ENCODE results near the gene KDR.

The KDR gene

DNA sequence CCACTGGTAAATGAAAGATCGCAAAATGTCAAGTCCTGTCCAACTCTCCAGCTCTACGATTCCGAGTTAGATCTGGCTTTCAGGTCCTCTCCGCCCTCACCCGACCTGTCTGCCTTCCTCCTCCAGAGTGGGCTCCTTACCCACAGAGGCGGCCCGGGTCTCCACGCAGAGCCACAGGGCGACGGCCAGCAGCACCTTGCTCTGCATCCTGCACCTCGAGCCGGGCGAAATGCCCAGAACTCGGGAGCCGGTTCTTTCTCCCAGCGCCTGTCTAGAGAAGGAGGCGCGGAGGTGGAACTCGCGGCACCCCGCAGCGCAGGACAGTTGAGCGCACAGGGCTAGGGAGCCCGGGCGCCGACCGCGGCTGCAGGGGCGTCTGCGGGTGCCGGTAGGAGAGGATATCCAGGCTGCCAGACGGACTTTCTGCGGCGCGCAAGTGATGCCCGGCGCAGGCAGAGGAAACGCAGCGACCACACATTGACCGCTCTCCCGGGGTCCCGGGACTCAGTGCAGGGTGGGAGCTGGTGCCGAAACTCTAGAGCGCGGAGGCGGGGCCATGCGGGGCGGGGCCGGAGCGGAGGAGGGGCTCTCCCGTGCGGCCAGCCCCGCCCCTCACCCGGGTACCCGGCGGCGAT, at the start of gene KDR:
KDR (minus strand) TSS at position 509 of the 635 bp plus-strand sequence; CDS start at position 207, 302 bp downstream.
- TF ChIP-seq, protein P1, sequence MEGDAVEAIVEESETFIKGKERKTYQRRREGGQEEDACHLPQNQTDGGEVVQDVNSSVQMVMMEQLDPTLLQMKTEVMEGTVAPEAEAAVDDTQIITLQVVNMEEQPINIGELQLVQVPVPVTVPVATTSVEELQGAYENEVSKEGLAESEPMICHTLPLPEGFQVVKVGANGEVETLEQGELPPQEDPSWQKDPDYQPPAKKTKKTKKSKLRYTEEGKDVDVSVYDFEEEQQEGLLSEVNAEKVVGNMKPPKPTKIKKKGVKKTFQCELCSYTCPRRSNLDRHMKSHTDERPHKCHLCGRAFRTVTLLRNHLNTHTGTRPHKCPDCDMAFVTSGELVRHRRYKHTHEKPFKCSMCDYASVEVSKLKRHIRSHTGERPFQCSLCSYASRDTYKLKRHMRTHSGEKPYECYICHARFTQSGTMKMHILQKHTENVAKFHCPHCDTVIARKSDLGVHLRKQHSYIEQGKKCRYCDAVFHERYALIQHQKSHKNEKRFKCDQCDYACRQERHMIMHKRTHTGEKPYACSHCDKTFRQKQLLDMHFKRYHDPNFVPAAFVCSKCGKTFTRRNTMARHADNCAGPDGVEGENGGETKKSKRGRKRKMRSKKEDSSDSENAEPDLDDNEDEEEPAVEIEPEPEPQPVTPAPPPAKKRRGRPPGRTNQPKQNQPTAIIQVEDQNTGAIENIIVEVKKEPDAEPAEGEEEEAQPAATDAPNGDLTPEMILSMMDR (conservative IDR thresholded peaks at IDR 0.05; ENCODE audit: control insufficient read depth, insufficient read depth, low read depth, low read length) = no peak
- H3K4me3 ChIP-seq (ENCODE audit: control insufficient read depth, low read depth, low read length) = peak within 1 kb of the TSS; percentile 66
- peak; percentile 25 for DNase-seq (ENCODE audit: low read depth)

DNA sequence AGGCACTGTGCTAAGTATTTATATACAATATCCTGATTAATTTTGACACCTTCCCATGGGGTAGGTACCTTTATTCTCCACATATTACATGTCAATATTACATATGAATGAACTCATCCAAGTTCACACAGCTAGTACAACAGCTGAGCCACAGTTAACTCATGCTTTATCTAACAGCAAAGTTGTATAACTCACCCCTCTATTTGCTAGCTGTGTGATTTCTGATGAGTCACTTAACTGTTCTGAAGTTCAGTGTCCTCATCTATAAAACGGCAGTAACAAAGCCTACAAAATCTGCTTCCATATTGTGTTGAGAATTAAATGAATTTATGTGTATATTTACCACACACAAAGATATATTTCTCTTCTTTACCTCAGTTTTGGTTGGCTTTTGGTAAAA, 48.2 kb upstream of the KDR start:
- H3K4me3 ChIP-seq (ENCODE audit: control insufficient read depth, low read depth, low read length) = no peak overlapping the region
- TF ChIP-seq, protein P1 (conservative IDR thresholded peaks at IDR 0.05; ENCODE audit: control insufficient read depth, insufficient read depth, low read depth, low read length) = no peak
- peak; percentile 86 for DNase-seq (ENCODE audit: low read depth)

DNA sequence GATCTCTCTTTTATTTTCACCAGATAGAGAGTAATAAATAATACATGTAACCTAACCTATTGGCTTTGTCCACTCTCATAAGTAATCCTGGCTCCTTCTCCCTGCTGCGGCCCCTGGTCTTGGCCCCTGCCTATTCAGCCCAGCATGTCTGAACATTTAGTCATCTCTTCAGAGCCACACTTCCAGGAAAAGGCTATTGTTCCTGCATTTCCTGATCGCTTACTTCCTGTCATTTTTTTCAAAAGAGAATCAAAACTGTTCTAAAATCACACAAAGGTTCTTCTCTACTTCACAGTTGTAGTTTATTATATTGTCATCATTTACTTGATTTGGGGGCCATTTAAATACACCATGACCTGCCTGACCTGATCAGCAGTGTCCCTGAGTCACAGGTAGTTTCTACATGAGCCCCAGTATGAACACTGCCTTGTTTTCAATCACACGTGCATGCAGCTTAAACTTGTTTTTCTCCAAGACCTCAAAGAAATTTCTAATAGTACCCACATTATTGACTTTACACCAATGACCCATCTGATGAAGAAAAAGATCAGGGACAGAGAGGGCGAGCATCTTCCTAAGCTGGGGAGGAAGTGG, 47.4 kb upstream of the KDR start:
- peak; percentile 43 for DNase-seq (ENCODE audit: low read depth)
- TF ChIP-seq, protein P1 (conservative IDR thresholded peaks at IDR 0.05; ENCODE audit: control insufficient read depth, insufficient read depth, low read depth, low read length) = no peak
- H3K4me3 ChIP-seq (ENCODE audit: control insufficient read depth, low read depth, low read length) = no peak overlapping the region

DNA sequence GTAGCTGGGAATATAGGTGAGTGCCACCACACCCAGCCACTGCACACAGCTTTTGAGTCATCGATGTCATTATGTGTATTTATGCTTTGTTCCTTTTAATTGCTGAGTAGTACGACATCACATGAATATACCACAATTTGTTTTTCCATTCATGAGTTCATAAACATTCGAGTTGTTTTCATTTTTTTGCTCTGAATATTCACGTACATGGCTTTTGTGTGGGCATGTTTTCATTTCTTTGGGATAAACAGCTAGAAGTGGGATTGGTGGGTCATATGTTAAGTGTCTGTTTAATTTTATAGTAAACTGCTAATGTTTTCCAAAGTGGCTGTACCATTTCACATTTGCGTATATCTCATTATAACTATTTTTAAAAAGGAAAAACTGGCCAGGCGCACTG, 45.1 kb upstream of the KDR start:
- TF ChIP-seq, protein P1 (conservative IDR thresholded peaks at IDR 0.05; ENCODE audit: control insufficient read depth, insufficient read depth, low read depth, low read length) = no peak
- H3K4me3 ChIP-seq (ENCODE audit: control insufficient read depth, low read depth, low read length) = no peak overlapping the region
- no peak for DNase-seq (ENCODE audit: low read depth)

DNA sequence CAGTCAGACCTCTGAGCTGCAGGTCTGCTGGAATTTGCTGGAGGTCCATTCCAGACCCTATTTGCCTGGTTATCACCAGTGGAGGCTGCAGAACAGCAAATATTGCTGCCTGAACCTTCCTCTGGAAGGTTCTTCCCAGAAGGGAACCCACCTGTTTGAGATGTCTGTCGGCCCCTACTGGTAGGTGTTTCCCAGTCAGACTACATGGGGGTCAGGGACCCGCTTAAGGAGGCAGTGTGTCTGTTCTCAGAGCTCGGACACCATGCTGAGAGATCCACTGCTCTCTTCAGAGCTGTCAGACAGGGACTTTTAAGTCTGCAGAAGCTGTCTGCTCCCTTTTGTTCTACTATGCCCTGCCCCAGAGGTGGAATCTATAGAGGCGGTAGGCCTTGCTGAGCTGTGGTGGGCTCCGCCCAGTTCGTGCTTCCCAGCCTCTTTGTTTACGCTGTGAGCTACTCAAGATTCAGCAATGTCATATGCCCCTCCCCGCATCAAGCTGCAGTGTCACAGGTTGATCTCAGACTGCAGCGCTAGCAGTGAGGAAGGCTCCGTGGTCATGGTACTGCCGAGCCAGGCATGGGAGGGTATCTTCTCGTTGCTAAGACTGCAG, 44.1 kb upstream of the KDR start:
- no peak for DNase-seq (ENCODE audit: low read depth)
- TF ChIP-seq, protein P1 (conservative IDR thresholded peaks at IDR 0.05; ENCODE audit: control insufficient read depth, insufficient read depth, low read depth, low read length) = no peak
- H3K4me3 ChIP-seq (ENCODE audit: control insufficient read depth, low read depth, low read length) = no peak overlapping the region

DNA sequence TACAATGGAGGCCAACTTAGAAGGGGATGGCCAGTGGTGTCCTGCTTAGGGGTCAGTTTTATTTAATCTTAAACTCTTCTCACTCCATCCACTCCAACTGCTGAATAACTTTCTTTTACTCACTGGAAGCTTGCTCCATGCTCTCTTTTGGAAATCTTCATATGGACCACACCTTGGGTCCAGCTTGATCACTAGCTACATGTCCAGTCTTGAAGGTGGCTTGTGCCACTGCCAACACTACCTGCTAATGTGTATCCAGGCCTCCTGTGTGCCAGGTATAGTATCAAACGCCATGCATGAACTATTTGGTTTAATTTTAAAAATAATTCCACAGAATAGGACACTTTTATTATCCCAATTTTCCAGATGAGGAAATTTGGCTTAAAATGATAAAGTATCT, 37.0 kb upstream of the KDR start:
- no peak overlapping the region for H3K4me3 ChIP-seq (ENCODE audit: control insufficient read depth, low read depth, low read length)
- no peak for DNase-seq (ENCODE audit: low read depth)
- TF ChIP-seq, protein P1 (conservative IDR thresholded peaks at IDR 0.05; ENCODE audit: control insufficient read depth, insufficient read depth, low read depth, low read length) = no peak

Measured in fibroblast of mammary gland (primary cell).